BE2C (cell line): ENCODE results near the gene BBS1.
"Not testable (repeated sequence)": the region's sequence is repeated elsewhere in the genome, so short reads cannot be mapped to it uniquely, and the experiment has no call there.

Source experiments
- DNase-seq: peaks from one replicate; pipeline ENCODE4 v3.0.0-alpha.2; 2020
- H3K27me3 ChIP-seq: fragments of 250-450 bp; sonication (Bioruptor Pico); 2 replicates; pipeline ENCODE4 v1.5.1; 2020; ENCODE audit warnings: mild to moderate bottlenecking
- H3K36me3 ChIP-seq: fragments of 250-450 bp; sonication (Bioruptor Pico); 2 replicates; pipeline ENCODE4 v1.5.1; 2020; ENCODE audit warnings: mild to moderate bottlenecking
- H3K4me1 ChIP-seq: fragments of 250-450 bp; sonication (Bioruptor Pico); 2 replicates; pipeline ENCODE4 v1.5.1; 2020
- H3K4me3 ChIP-seq: 2 replicates; pipeline ENCODE4 v1.5.1; 2011; ENCODE audit warnings: low read depth, low read length
- H3K9me3 ChIP-seq: fragments of 250-450 bp; sonication (Bioruptor Pico); 2 replicates; pipeline ENCODE4 v1.5.1; 2020
- CTCF ChIP-seq: IDR thresholded peaks from 2 replicates; pipeline ENCODE4 v1.5.1; 2012; ENCODE audit warnings: mild to moderate bottlenecking, low read depth, low read length

The BBS1 gene

GRCh38 chr11:66539170-66539869, 28.9 kb downstream of the BBS1 start:
- no peaks in the 10 kb centered on the region for H3K9me3 ChIP-seq
- no peaks in the 10 kb centered on the region; the same call in 1 of the 2 replicates for H3K4me1 ChIP-seq
- no peak for DNase-seq
- H3K36me3 ChIP-seq, result 0 out of 2 replicates have a peak, but pooled peaks cover 7% of the 10 kb centered on the region
- H3K4me3 ChIP-seq, result no peak overlapping the region
- no peaks in the 10 kb centered on the region for H3K27me3 ChIP-seq
- TF ChIP-seq CTCF, result no peak

GRCh38 chr11:66539870-66540213, 29.4 kb downstream of the BBS1 start:
- H3K36me3 ChIP-seq, result 0 out of 2 replicates have a peak, but pooled peaks cover 7% of the 10 kb centered on the region
- H3K9me3 ChIP-seq, result no peaks in the 10 kb centered on the region
- no peaks in the 10 kb centered on the region; the same call in 1 of the 2 replicates for H3K4me1 ChIP-seq
- no peaks in the 10 kb centered on the region for H3K27me3 ChIP-seq
- H3K4me3 ChIP-seq, result no peak overlapping the region
- TF ChIP-seq CTCF, result no peak
- DNase-seq, result no peak

GRCh38 chr11:66540598-66540997, 30.2 kb downstream of the BBS1 start:
- not testable (repeated sequence) for DNase-seq, H3K9me3 ChIP-seq, H3K4me3 ChIP-seq, H3K4me1 ChIP-seq, H3K27me3 ChIP-seq, H3K36me3 ChIP-seq

GRCh38 chr11:66541892-66542291, 31.5 kb downstream of the BBS1 start:
- Histone ChIP-seq H3K4me1 (no peaks in the 10 kb centered on the region; the same call in 1 of the 2 replicates), H3K4me3 (no peak overlapping the region), H3K36me3 (0 out of 2 replicates have a peak, but pooled peaks cover 7% of the 10 kb centered on the region), H3K9me3 (no peaks in the 10 kb centered on the region), H3K27me3 (no peaks in the 10 kb centered on the region)
- no peak for TF ChIP-seq CTCF
- DNase-seq, result no peak

- Histone ChIP-seq H3K4me1 (no peaks in the 10 kb centered on the region; the same call in 1 of the 2 replicates), H3K36me3 (0 out of 2 replicates have a peak, but pooled peaks cover 7% of the 10 kb centered on the region), H3K9me3 (no peaks in the 10 kb centered on the region), H3K4me3 (no peak overlapping the region), H3K27me3 (no peaks in the 10 kb centered on the region)
- DNase-seq, result no peak
- TF ChIP-seq CTCF, result no peak
Measured at GRCh38 chr11:66542362-66542761, 31.9 kb downstream of the BBS1 start.

- Histone ChIP-seq H3K9me3 (no peaks in the 10 kb centered on the region), H3K27me3 (no peaks in the 10 kb centered on the region), H3K4me3 (peak overlapping the region; percentile 33), H3K4me1 (no peaks in the 10 kb centered on the region; the same call in 1 of the 2 replicates), H3K36me3 (0 out of 2 replicates have a peak, but pooled peaks cover 7% of the 10 kb centered on the region)
- DNase-seq, result peak; percentile 92
- TF ChIP-seq CTCF, result peak; percentile 82
Measured at GRCh38 chr11:66543263-66544107, 33.0 kb downstream of the BBS1 start.

GRCh38 chr11:66544952-66545351, 34.5 kb downstream of the BBS1 start:
- H3K9me3 ChIP-seq, H3K36me3 ChIP-seq, DNase-seq, H3K27me3 ChIP-seq, H3K4me1 ChIP-seq: not testable (repeated sequence)
- H3K4me3 ChIP-seq, result peak overlapping the region; percentile 84
